ENCODE results near the gene RERG.

RERG gene

GRCh38 chr12:15253990-15254389 is 32.8 kb upstream of the RERG start:
- DNase-seq (ENCODE audit: low read depth), result no peak
- H3K4me3 ChIP-seq (ENCODE audit: low read depth, low read length), result no peak overlapping the region
- no peak for TF ChIP-seq CTCF (IDR thresholded peaks at IDR 0.05; ENCODE audit: control insufficient read depth, extremely low read depth, insufficient read depth)

- no peak for DNase-seq (ENCODE audit: low read depth)
- TF ChIP-seq CTCF (IDR thresholded peaks at IDR 0.05; ENCODE audit: control insufficient read depth, extremely low read depth, insufficient read depth), result no peak
- H3K4me3 ChIP-seq (ENCODE audit: low read depth, low read length), result no peak overlapping the region
These were observed 23.7 kb upstream of the RERG start for GRCh38 chr12:15244926-15245325.

- TF ChIP-seq CTCF (IDR thresholded peaks at IDR 0.05; ENCODE audit: control insufficient read depth, extremely low read depth, insufficient read depth), result no peak
- H3K4me3 ChIP-seq (ENCODE audit: low read depth, low read length), result no peak overlapping the region
- DNase-seq (ENCODE audit: low read depth), result peak; percentile 88
These were observed 23.1 kb upstream of the RERG start for GRCh38 chr12:15244341-15244740.

GRCh38 chr12:15243102-15243501 is 21.9 kb upstream of the RERG start:
- H3K4me3 ChIP-seq (ENCODE audit: low read depth, low read length), result no peak overlapping the region
- no peak for DNase-seq (ENCODE audit: low read depth)
- no peak for TF ChIP-seq CTCF (IDR thresholded peaks at IDR 0.05; ENCODE audit: control insufficient read depth, extremely low read depth, insufficient read depth)

- H3K4me3 ChIP-seq (ENCODE audit: low read depth, low read length), result no peak overlapping the region
- no peak for TF ChIP-seq CTCF (IDR thresholded peaks at IDR 0.05; ENCODE audit: control insufficient read depth, extremely low read depth, insufficient read depth)
- no peak for DNase-seq (ENCODE audit: low read depth)
These were observed 19.7 kb upstream of the RERG start for GRCh38 chr12:15240898-15241297.

- no peak for TF ChIP-seq CTCF (IDR thresholded peaks at IDR 0.05; ENCODE audit: control insufficient read depth, extremely low read depth, insufficient read depth)
- no peak overlapping the region for H3K4me3 ChIP-seq (ENCODE audit: low read depth, low read length)
These were observed 13.3 kb upstream of the RERG start for GRCh38 chr12:15234508-15234907.

GRCh38 chr12:15234011-15234410 is 12.8 kb upstream of the RERG start:
- no peak overlapping the region for H3K4me3 ChIP-seq (ENCODE audit: low read depth, low read length)
- no peak for DNase-seq (ENCODE audit: low read depth)
- TF ChIP-seq CTCF (IDR thresholded peaks at IDR 0.05; ENCODE audit: control insufficient read depth, extremely low read depth, insufficient read depth), result no peak

More at GRCh38 chr12:15234508-15234907, 13.3 kb upstream of the RERG start:
- no peak for DNase-seq (ENCODE audit: low read depth)
